Calu3 (cell line): ENCODE data around the gene TTLL11. TPM values are rescaled to one million over a fixed set of nuclear protein-coding genes. Genes with fewer than 3 reads are reported as not detected.
"Not testable (repeated sequence)": the region's sequence is repeated elsewhere in the genome, so short reads cannot be mapped to it uniquely, and the experiment has no call there.

Experiments used
- BruUV-seq: library from RNA; stranded (reverse); fragments of 400-500 nt; replicated peaks from 2 replicates; lab custom pipeline; 2021; lab: Mats Ljungman, UMichigan
- CTCF ChIA-PET: fragments of 300-600 bp; sonication (Branson Sonifier 250); formaldehyde crosslinking; loops from one replicate; lab custom pipeline; 2022; ENCODE audit warnings: antibody characterized with exemption; lab: Charles Lee
- DNase-seq: peaks from one replicate; pipeline ENCODE4 v3.0.0; 2022
- H3K27ac Mint-ChIP-seq: one replicate; pipeline ENCODE4 v1.8.0; 2022; ENCODE audit warnings: mixed read lengths; ENCODE audit not compliant: unreplicated experiment
- H3K27me3 Mint-ChIP-seq: one replicate; pipeline ENCODE4 v1.8.0; 2022; ENCODE audit warnings: mixed read lengths; ENCODE audit not compliant: unreplicated experiment
- H3K36me3 Mint-ChIP-seq: one replicate; pipeline ENCODE4 v1.8.0; 2022; ENCODE audit warnings: mild to moderate bottlenecking, moderate library complexity, mixed read lengths; ENCODE audit not compliant: insufficient read depth, unreplicated experiment
- H3K4me1 Mint-ChIP-seq: one replicate; pipeline ENCODE4 v1.8.0; 2022; ENCODE audit warnings: mild to moderate bottlenecking, low read depth, mixed read lengths; ENCODE audit not compliant: unreplicated experiment
- H3K4me3 Mint-ChIP-seq: one replicate; pipeline ENCODE4 v1.8.0; 2022; ENCODE audit warnings: mild to moderate bottlenecking, low read depth, moderate library complexity, mixed read lengths; ENCODE audit not compliant: unreplicated experiment
- H3K9me3 Mint-ChIP-seq: one replicate; pipeline ENCODE4 v1.8.0; 2022; ENCODE audit warnings: low read depth, mixed read lengths; ENCODE audit not compliant: unreplicated experiment
- CTCF ChIP-seq: fragments of 200-600 bp; IDR thresholded peaks from one replicate; pipeline ENCODE4 v1.8.0; 2022; ENCODE audit warnings: antibody characterized with exemption; ENCODE audit not compliant: unreplicated experiment
- intact Hi-C: fragments of 100-400 bp; cut with micrococcal nuclease; formaldehyde crosslinking; loops from one replicate; pipeline ENCODE4 v1.10.0; 2022; ENCODE audit not compliant: unreplicated experiment
- total RNA-seq: library from RNA; stranded (reverse); gene quantifications from 2 replicates; pipeline ENCODE4 v1.2.3, GENCODE V29; 2022

TTLL11 gene
- total RNA-seq, 1 experiment from 2014 or later = 10.5 TPM

DNA sequence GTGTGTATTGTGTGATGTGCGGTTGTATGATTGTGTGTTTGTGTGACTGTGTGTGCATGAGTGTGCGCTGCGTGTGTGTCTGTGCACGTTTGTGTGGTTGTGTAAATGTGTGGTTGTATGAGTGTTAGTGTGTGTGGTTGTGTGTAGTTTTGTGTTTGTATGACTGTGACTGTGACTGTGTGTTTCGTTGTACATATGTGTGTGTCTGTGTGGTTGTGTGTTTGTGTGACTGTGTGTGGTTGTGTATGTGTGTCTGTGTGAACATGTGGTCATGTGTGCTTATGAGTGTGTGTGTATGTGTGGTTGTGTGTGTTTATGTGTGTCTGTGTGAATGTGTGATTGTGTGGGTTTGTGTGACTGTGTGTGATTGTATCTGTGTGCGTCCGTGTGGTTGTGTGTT lies 197.8 kb downstream of the TTLL11 start:
- Mint-ChIP-seq H3K4me1 (peaks cover 8% of the 10 kb centered on the region), H3K27ac (no peak overlapping the region), H3K4me3 (no peak overlapping the region), H3K9me3 (peaks cover 4% of the 10 kb centered on the region), H3K27me3 (no peaks in the 10 kb centered on the region), H3K36me3 (no peaks in the 10 kb centered on the region)
- CTCF ChIA-PET = no interaction called here
- intact Hi-C loops = no loop called here
- BruUV-seq = no TSS peak
- no peak for TF ChIP-seq CTCF
- DNase-seq = no peak

GRCh38 chr9:121894380-121894779 lies 198.7 kb downstream of the TTLL11 start:
- CTCF ChIA-PET, H3K27ac Mint-ChIP-seq, DNase-seq, H3K36me3 Mint-ChIP-seq, BruUV-seq, H3K4me3 Mint-ChIP-seq, H3K4me1 Mint-ChIP-seq, H3K27me3 Mint-ChIP-seq, intact Hi-C loops, H3K9me3 Mint-ChIP-seq: not testable (repeated sequence)

DNA sequence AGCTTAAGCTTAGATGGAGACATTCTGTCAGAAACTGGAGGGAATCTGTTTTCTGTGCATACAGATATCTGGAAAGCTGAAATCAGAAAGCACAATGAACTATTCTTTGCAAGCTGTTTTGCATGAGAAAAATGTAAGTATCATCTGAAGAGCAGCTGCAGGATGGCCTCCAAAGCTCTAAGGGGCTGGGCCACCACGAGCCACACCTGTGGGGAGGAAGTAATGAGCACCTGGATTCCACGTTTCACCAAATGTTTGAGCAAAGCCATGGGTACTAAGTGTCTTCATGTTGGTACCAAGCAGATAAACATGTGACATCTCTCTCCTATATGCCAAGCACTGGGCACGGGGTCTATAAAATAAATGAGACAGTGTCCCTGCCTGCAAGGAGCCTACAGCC lies 199.3 kb downstream of the TTLL11 start:
- H3K27me3 Mint-ChIP-seq = no peaks in the 10 kb centered on the region
- CTCF ChIA-PET = no interaction called here
- intact Hi-C loops = no loop called here
- no peaks in the 10 kb centered on the region for H3K9me3 Mint-ChIP-seq
- no peak overlapping the region for H3K27ac Mint-ChIP-seq
- no peak overlapping the region for H3K4me3 Mint-ChIP-seq
- H3K36me3 Mint-ChIP-seq = no peaks in the 10 kb centered on the region
- BruUV-seq = no TSS peak
- H3K4me1 Mint-ChIP-seq = peaks cover under 1% of the 10 kb centered on the region
- DNase-seq = no peak
- no peak for TF ChIP-seq CTCF

- no peak for TF ChIP-seq CTCF
- Mint-ChIP-seq H3K27ac (no peak overlapping the region), H3K4me1 (no peaks in the 10 kb centered on the region), H3K4me3 (no peak overlapping the region), H3K27me3 (no peaks in the 10 kb centered on the region), H3K36me3 (no peaks in the 10 kb centered on the region), H3K9me3 (no peaks in the 10 kb centered on the region)
- no peak for DNase-seq
- no TSS peak for BruUV-seq
- intact Hi-C loops = no loop called here
- CTCF ChIA-PET = no interaction called here
These were observed 200.4 kb downstream of the TTLL11 start for GRCh38 chr9:121892706-121893105.

GRCh38 chr9:121890746-121891145 lies 202.4 kb downstream of the TTLL11 start:
- BruUV-seq = no TSS peak
- CTCF ChIA-PET = no interaction called here
- Mint-ChIP-seq H3K4me1 (no peaks in the 10 kb centered on the region), H3K27me3 (no peaks in the 10 kb centered on the region), H3K36me3 (no peaks in the 10 kb centered on the region), H3K4me3 (no peak overlapping the region), H3K9me3 (no peaks in the 10 kb centered on the region), H3K27ac (no peak overlapping the region)
- intact Hi-C loops = no loop called here
- no peak for TF ChIP-seq CTCF
- DNase-seq = no peak
